SK-N-SH (cell line): ENCODE measurements around the gene ATXN10.

Experiments
- CTCF ChIP-seq: fragments of 200-600 bp; sonication (generic); IDR thresholded peaks from 2 replicates; pipeline ENCODE4 v1.6.1; 2017; ENCODE audit warnings: antibody characterized with exemption, mild to moderate bottlenecking, moderate library complexity
- EP300 ChIP-seq, 2 experiments: IDR thresholded peaks; 2 replicates each; pipeline versions ENCODE4 v1.4.0 to v1.6.1; 2012; ENCODE audit warnings: borderline replicate concordance in 1 of 2, low read depth in 1 of 2, low read length in 1 of 2
- FOXM1 ChIP-seq: IDR thresholded peaks from 2 replicates; pipeline ENCODE4 v1.4.0; 2012; ENCODE audit warnings: low read depth, mild to moderate bottlenecking
- MAX ChIP-seq: IDR thresholded peaks from 2 replicates; pipeline ENCODE4 v1.4.0; 2012; ENCODE audit warnings: low read depth
- RAD21 ChIP-seq: IDR thresholded peaks from 2 replicates; pipeline ENCODE4 v1.6.1; 2012; ENCODE audit warnings: mild to moderate bottlenecking, low read length
- TEAD4 ChIP-seq: IDR thresholded peaks from 2 replicates; pipeline ENCODE4 v1.4.0; 2012; ENCODE audit warnings: mild to moderate bottlenecking, borderline replicate concordance; ENCODE audit not compliant: insufficient read depth
- YY1 ChIP-seq: IDR thresholded peaks from 2 replicates; pipeline ENCODE4 v1.4.0; 2012; ENCODE audit warnings: low read depth, mild to moderate bottlenecking

GRCh38 chr22:45731798-45732495, 60.3 kb downstream of the ATXN10 start:
- TF ChIP-seq EP300 (IDR thresholded peaks at IDR 0.05; ENCODE audit: borderline replicate concordance in 1 of 2, low read depth in 1 of 2, low read length in 1 of 2) (no peak), CTCF (peak; percentile 69), YY1 (no peak), FOXM1 (no peak), RAD21 (peak; percentile 32; the same call in 1 of the 2 replicates), TEAD4 (no peak), MAX (no peak)
